ENCODE results near the gene MMP23B. TPM values are rescaled to one million over a fixed set of nuclear protein-coding genes. Genes with fewer than 3 reads are reported as not detected.

Gene MMP23B
- total RNA-seq, 1 donor from 2014 or later: 0.35 TPM

GRCh38 chr1:1609822-1610485 lies 22.0 kb upstream of the MMP23B start:
- TF ChIP-seq CTCF (IDR thresholded peaks at IDR 0.05): no peak
- intact Hi-C loops (cut with micrococcal nuclease): no loop called here
- CTCF ChIA-PET: no interaction called here
- POLR2A ChIA-PET: no interaction called here
- Mint-ChIP-seq H3K27me3 (no peaks in the 10 kb centered on the region), H3K4me1 (peaks cover 32% of the 10 kb centered on the region), H3K9me3 (no peaks in the 10 kb centered on the region), H3K36me3 (ENCODE audit: low read depth) (peaks cover 3% of the 10 kb centered on the region), H3K27ac (no peak overlapping the region), H3K4me3 (no peak overlapping the region)
- no peak for DNase-seq
- no peak for ATAC-seq (ENCODE audit: low read depth)

GRCh38 chr1:1610796-1611195 lies 21.2 kb upstream of the MMP23B start:
- no peak for ATAC-seq (ENCODE audit: low read depth)
- H3K36me3 Mint-ChIP-seq (ENCODE audit: low read depth): peaks cover 4% of the 10 kb centered on the region
- POLR2A ChIA-PET: no interaction called here
- intact Hi-C loops (cut with micrococcal nuclease): no loop called here
- DNase-seq: no peak
- peaks cover 33% of the 10 kb centered on the region for H3K4me1 Mint-ChIP-seq
- H3K9me3 Mint-ChIP-seq: no peaks in the 10 kb centered on the region
- H3K27ac Mint-ChIP-seq: no peak overlapping the region
- CTCF ChIA-PET: no interaction called here
- no peak overlapping the region for H3K4me3 Mint-ChIP-seq
- TF ChIP-seq CTCF (IDR thresholded peaks at IDR 0.05): no peak
- no peaks in the 10 kb centered on the region for H3K27me3 Mint-ChIP-seq

- DNase-seq (no peak), ATAC-seq (ENCODE audit: low read depth) (no peak)
- H3K27ac Mint-ChIP-seq: no peak overlapping the region
- peaks cover 30% of the 10 kb centered on the region for H3K4me1 Mint-ChIP-seq
- peaks cover 4% of the 10 kb centered on the region for H3K36me3 Mint-ChIP-seq (ENCODE audit: low read depth)
- H3K9me3 Mint-ChIP-seq: no peaks in the 10 kb centered on the region
- ChIA-PET CTCF (no interaction called here), POLR2A (interaction anchor here (0.6 to 0.7 kb wide), 3 partner anchors 7 to 297 kb away, joined by 3 read pairs; no protein-coding TSS in a partner anchor)
- no peak for TF ChIP-seq CTCF (IDR thresholded peaks at IDR 0.05)
- no peaks in the 10 kb centered on the region for H3K27me3 Mint-ChIP-seq
- intact Hi-C loops (cut with micrococcal nuclease): no loop called here
- no peak overlapping the region for H3K4me3 Mint-ChIP-seq
Measured at GRCh38 chr1:1612104-1612400, 19.9 kb upstream of the MMP23B start.

GRCh38 chr1:1613509-1614082 lies 18.4 kb upstream of the MMP23B start:
- H3K36me3 Mint-ChIP-seq (ENCODE audit: low read depth): peaks cover 7% of the 10 kb centered on the region
- TF ChIP-seq CTCF (IDR thresholded peaks at IDR 0.05): no peak
- intact Hi-C loops (cut with micrococcal nuclease): loop anchor here (2.0 kb wide), 1 partner anchor 17 kb away; no protein-coding TSS in a partner anchor
- H3K4me1 Mint-ChIP-seq: peaks cover 26% of the 10 kb centered on the region
- ATAC-seq (ENCODE audit: low read depth) (no peak), DNase-seq (no peak)
- ChIA-PET POLR2A (interaction anchor here (1.0 to 3.9 kb wide), 3 partner anchors 10 to 16 kb away, joined by 6 to 19 read pairs (median 7); no protein-coding TSS in a partner anchor), CTCF (no interaction called here)
- no peak overlapping the region for H3K27ac Mint-ChIP-seq
- H3K27me3 Mint-ChIP-seq: no peaks in the 10 kb centered on the region
- peak overlapping the region; percentile 42 for H3K4me3 Mint-ChIP-seq
- H3K9me3 Mint-ChIP-seq: no peaks in the 10 kb centered on the region

- H3K36me3 Mint-ChIP-seq (ENCODE audit: low read depth): peaks cover 9% of the 10 kb centered on the region
- DNase-seq (no peak), ATAC-seq (ENCODE audit: low read depth) (no peak)
- no peak for TF ChIP-seq CTCF (IDR thresholded peaks at IDR 0.05)
- POLR2A ChIA-PET: interaction anchor here (0.6 to 3.9 kb wide), 10 partner anchors 8 to 295 kb away, joined by 3 to 35 read pairs (median 6); partner anchors contain the start of genes MMP23B and MRPL20
- intact Hi-C loops (cut with micrococcal nuclease): loop anchor here (2.0 kb wide), 1 partner anchor 16 kb away; no protein-coding TSS in a partner anchor
- CTCF ChIA-PET: no interaction called here
- no peaks in the 10 kb centered on the region for H3K27me3 Mint-ChIP-seq
- peak overlapping the region; percentile 86 for H3K27ac Mint-ChIP-seq
- peaks cover 26% of the 10 kb centered on the region for H3K4me1 Mint-ChIP-seq
- H3K4me3 Mint-ChIP-seq: peak overlapping the region; percentile 90
- no peaks in the 10 kb centered on the region for H3K9me3 Mint-ChIP-seq
Measured at GRCh38 chr1:1614204-1614953, 17.6 kb upstream of the MMP23B start.
